Duodenal mucosa (tissue), 2 donors: ENCODE results near the gene LBHD1.

ENCODE experiments used
- H3K27ac ChIP-seq: one replicate; pipeline ENCODE4 v1.7.0; 2013; ENCODE audit warnings: low read depth, low read length
- H3K27me3 ChIP-seq, 2 donors: one replicate each; pipeline ENCODE4 v1.7.0; 2013; ENCODE audit warnings: low read length in 2 of 2, control low read depth in 1 of 2; ENCODE audit not compliant: insufficient read depth in 2 of 2, control insufficient read depth in 1 of 2
- H3K36me3 ChIP-seq, 2 donors: one replicate each; pipeline ENCODE4 v1.7.0; 2013; ENCODE audit warnings: low read length in 2 of 2, control low read depth in 1 of 2; ENCODE audit not compliant: insufficient read depth in 2 of 2, control insufficient read depth in 1 of 2
- H3K4me1 ChIP-seq, 2 donors: one replicate each; pipeline ENCODE4 v1.7.0; 2013; ENCODE audit warnings: low read length in 2 of 2, control low read depth in 1 of 2; ENCODE audit not compliant: insufficient read depth in 2 of 2, control insufficient read depth in 1 of 2
- H3K4me3 ChIP-seq, 2 donors: one replicate each; pipeline ENCODE4 v1.7.0; 2013; ENCODE audit warnings: low read length in 2 of 2, low read depth in 1 of 2
- H3K9ac ChIP-seq, 2 donors: one replicate each; pipeline ENCODE4 v1.7.0; 2013; ENCODE audit warnings: low read length in 2 of 2, low read depth in 1 of 2
- H3K9me3 ChIP-seq, 2 donors: one replicate each; pipeline ENCODE4 v1.7.0; 2013; ENCODE audit warnings: low read length in 2 of 2, control low read depth in 1 of 2; ENCODE audit not compliant: control insufficient read depth in 1 of 2

LBHD1 gene

GRCh38 chr11:62671608-62672389, at the start of gene LBHD1, which contains the start of gene UQCC3:
Gene LBHD1 (minus strand): TSS chr11:62672267. CDS start chr11:62670031, 2,236 bp downstream.
Gene UQCC3 (plus strand): TSS chr11:62671673. CDS start chr11:62671746, 73 bp downstream.
- peak within 1 kb of the TSS; percentile 84 to 99 for H3K4me3 ChIP-seq
- peak within 1 kb of the TSS; percentile 92 to 96 for H3K9ac ChIP-seq
- H3K27ac ChIP-seq = peak within 1 kb of the TSS; percentile 80
- peaks cover 42 to 53% of the 10 kb centered on the region in 2 donors for H3K4me1 ChIP-seq
- H3K9me3 ChIP-seq = no peaks in the 10 kb centered on the region
- H3K27me3 ChIP-seq = no peaks in the 10 kb centered on the region
- peaks cover 7 to 12% of the 10 kb centered on the region in 2 donors for H3K36me3 ChIP-seq

DNA sequence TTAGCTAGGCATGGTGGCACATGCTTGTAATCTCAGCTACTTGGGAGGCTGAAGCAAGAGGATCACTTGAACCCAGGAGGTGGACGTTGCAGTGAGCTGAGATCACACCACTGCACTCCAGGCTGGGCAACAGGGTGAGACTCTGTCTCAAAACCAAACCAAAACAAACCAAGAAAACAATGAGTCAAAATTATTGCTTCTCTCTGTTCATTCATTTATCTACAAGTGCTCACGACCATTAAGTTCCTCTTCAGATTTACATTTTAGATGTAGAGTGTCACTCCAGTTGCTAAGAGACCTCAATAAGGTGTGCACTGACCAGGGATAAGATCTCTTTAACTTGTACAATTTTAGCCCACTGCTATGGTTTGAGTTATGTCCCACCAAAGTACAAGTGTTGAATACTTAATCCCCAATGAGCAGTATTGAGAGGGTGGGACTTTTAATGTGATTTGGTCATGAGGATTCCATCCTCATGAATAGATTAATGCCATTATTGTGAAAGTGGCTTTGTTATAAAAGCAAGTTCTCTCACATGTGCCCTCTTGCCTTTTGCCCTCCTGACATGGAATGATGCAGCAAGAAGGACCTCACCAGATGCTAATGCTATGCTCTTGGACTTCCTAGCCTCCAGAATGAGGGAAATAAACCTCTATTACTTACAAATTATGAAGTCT, 47.4 kb upstream of the LBHD1 start:
- Histone ChIP-seq H3K27ac (no peak overlapping the region), H3K36me3 (peaks cover 67 to 95% of the 10 kb centered on the region in 2 donors), H3K4me3 (no peak overlapping the region)

DNA sequence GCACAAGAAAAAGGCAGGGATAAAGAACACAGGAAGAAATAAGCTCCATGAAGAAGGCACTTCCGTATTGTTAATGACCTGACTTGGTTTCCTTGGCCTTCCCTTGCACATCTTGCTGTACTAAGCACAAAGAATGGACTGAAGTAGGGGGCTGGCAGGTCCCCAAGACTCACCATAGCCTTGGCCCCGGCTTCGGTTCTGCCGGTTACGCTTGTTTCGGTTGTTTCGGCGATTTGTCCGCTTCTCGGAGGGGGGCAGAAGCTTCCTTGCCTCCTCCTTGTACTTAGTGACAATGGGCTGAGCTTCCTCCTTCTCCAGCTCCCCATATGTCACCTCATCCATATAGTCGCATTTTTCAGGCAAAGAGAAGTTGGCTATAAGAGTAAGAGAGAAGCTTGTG, 44.7 kb upstream of the LBHD1 start:
- H3K4me3 ChIP-seq = no peak overlapping the region
- H3K4me1 ChIP-seq = peaks cover 25 to 37% of the 10 kb centered on the region in 2 donors
- H3K27ac ChIP-seq = no peak overlapping the region
- no peaks in the 10 kb centered on the region for H3K9me3 ChIP-seq
- H3K36me3 ChIP-seq = peaks cover 67 to 82% of the 10 kb centered on the region in 2 donors
- no peak overlapping the region for H3K9ac ChIP-seq
- no peaks in the 10 kb centered on the region for H3K27me3 ChIP-seq

More for the DNA sequence above, 47.4 kb upstream of the LBHD1 start:
- H3K4me1 ChIP-seq = peaks cover 16 to 21% of the 10 kb centered on the region in 2 donors
- H3K27me3 ChIP-seq = no peaks in the 10 kb centered on the region
- no peaks in the 10 kb centered on the region for H3K9me3 ChIP-seq
- H3K9ac ChIP-seq = no peak overlapping the region

- peaks cover 65 to 81% of the 10 kb centered on the region in 2 donors for H3K36me3 ChIP-seq
Measured at GRCh38 chr11:62716206-62716605, 44.1 kb upstream of the LBHD1 start.

GRCh38 chr11:62715150-62716130, 43.4 kb upstream of the LBHD1 start:
- peaks cover 27 to 40% of the 10 kb centered on the region in 2 donors for H3K4me1 ChIP-seq
- H3K36me3 ChIP-seq = peaks cover 64 to 78% of the 10 kb centered on the region in 2 donors
- no peak overlapping the region for H3K9ac ChIP-seq
- H3K9me3 ChIP-seq = no peaks in the 10 kb centered on the region
- H3K27ac ChIP-seq = no peak overlapping the region
- no peak overlapping the region for H3K4me3 ChIP-seq
- H3K27me3 ChIP-seq = no peaks in the 10 kb centered on the region

More at GRCh38 chr11:62716206-62716605, 44.1 kb upstream of the LBHD1 start:
- Histone ChIP-seq H3K9ac (no peak overlapping the region), H3K27ac (no peak overlapping the region), H3K9me3 (no peaks in the 10 kb centered on the region), H3K4me3 (no peak overlapping the region), H3K4me1 (peaks cover 25 to 37% of the 10 kb centered on the region in 2 donors), H3K27me3 (no peaks in the 10 kb centered on the region)

- no peaks in the 10 kb centered on the region for H3K9me3 ChIP-seq
- H3K4me1 ChIP-seq = peaks cover 41 to 54% of the 10 kb centered on the region in 2 donors
- H3K9ac ChIP-seq = peak overlapping the region; percentile 20 to 26
- peak overlapping the region; percentile 58 for H3K27ac ChIP-seq
- H3K4me3 ChIP-seq = peak overlapping the region in 1 of 2 donors; percentile 20
- no peaks in the 10 kb centered on the region for H3K27me3 ChIP-seq
- H3K36me3 ChIP-seq = peaks cover 52 to 62% of the 10 kb centered on the region in 2 donors
Measured at GRCh38 chr11:62713343-62713742, 41.3 kb upstream of the LBHD1 start.

DNA sequence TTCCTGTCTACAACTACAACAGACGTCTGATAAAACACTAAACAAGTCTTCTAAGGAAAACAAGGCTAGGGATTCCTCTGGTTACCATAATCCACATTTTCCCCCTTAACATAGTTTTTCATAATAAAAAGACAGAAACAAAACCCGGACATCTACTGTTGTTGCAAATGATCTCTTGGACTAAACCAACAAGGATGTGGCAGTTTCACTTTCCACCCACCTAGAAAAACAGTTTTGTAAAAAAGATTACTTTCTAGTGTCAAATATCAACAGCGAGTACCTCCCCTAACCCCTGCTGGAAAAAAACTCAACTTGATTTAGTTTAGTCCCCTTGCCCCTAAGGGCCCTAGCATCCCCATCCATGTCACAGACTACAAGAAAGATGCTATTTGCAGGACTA, 40.8 kb upstream of the LBHD1 start:
- Histone ChIP-seq H3K9ac (peak overlapping the region in 1 of 2 donors; percentile 20), H3K27ac (no peak overlapping the region), H3K27me3 (no peaks in the 10 kb centered on the region), H3K4me3 (peak overlapping the region in 1 of 2 donors; percentile 20), H3K9me3 (no peaks in the 10 kb centered on the region), H3K4me1 (peaks cover 42 to 59% of the 10 kb centered on the region in 2 donors), H3K36me3 (peaks cover 50 to 57% of the 10 kb centered on the region in 2 donors)

GRCh38 chr11:62712276-62712812, 40.3 kb upstream of the LBHD1 start:
- no peaks in the 10 kb centered on the region for H3K27me3 ChIP-seq
- no peaks in the 10 kb centered on the region for H3K9me3 ChIP-seq
- peak overlapping the region in 1 of 2 donors; percentile 20 for H3K9ac ChIP-seq
- no peak overlapping the region for H3K4me3 ChIP-seq
- H3K27ac ChIP-seq = no peak overlapping the region
- H3K36me3 ChIP-seq = peaks cover 49 to 52% of the 10 kb centered on the region in 2 donors
- H3K4me1 ChIP-seq = peaks cover 42 to 59% of the 10 kb centered on the region in 2 donors

- H3K27me3 ChIP-seq = no peaks in the 10 kb centered on the region
- H3K9me3 ChIP-seq = no peaks in the 10 kb centered on the region
- H3K9ac ChIP-seq = peak overlapping the region; percentile 78 to 90
- H3K36me3 ChIP-seq = peaks cover 26 to 29% of the 10 kb centered on the region in 2 donors
- peak overlapping the region; percentile 94 for H3K27ac ChIP-seq
- H3K4me1 ChIP-seq = peaks cover 54 to 64% of the 10 kb centered on the region in 2 donors
- H3K4me3 ChIP-seq = peak overlapping the region; percentile 79 to 89
Measured at GRCh38 chr11:62710001-62710345, 37.9 kb upstream of the LBHD1 start.
